HepG2 (cell line): Measurements from ENCODE around the gene RCOR3. TPM values are rescaled to one million over a fixed set of nuclear protein-coding genes. Genes with fewer than 3 reads are reported as not detected.

Experiments used
- ATAC-seq: fragments of 200-7000 bp; cut with Tn5 transposase; 3 replicates; pipeline ENCODE4 v1.9.1; 2020; ENCODE audit warnings: mild to moderate bottlenecking, moderate library complexity
- BruUV-seq: library from RNA; stranded (reverse); fragments of 400-500 nt; replicated peaks from 2 replicates; lab custom pipeline; 2021; lab: Mats Ljungman, UMichigan
- CTCF ChIA-PET: fragments of 300-600 bp; formaldehyde crosslinking; extraction: SDS; loops from one replicate; lab custom pipeline; 2021; ENCODE audit warnings: low total read pairs, inconsistent platforms, low intra/inter-chr PET ratio; lab: Yijun Ruan, JAX
- POLR2A ChIA-PET: fragments of 350-600 bp; sonication (Branson Sonifier 250); formaldehyde crosslinking; loops from one replicate; lab custom pipeline; 2020; ENCODE audit warnings: antibody characterized with exemption, inconsistent platforms; lab: Yijun Ruan, JAX
- DNase-seq: peaks from one replicate; pipeline ENCODE4 v3.0.0-alpha.2; 2015; ENCODE audit warnings: low spot score
- FAIRE-seq: peaks from 3 replicates; lab custom pipeline; 2011; peaks lifted over from hg19 to GRCh38; lab: Jason Lieb, UNC
- H2AFZ ChIP-seq: one replicate; pipeline ENCODE4 v1.6.1; 2011; ENCODE audit warnings: low read length, inconsistent platforms
- H3K27ac ChIP-seq: fragments of 300-600 bp; 3 replicates; pipeline ENCODE4 v1.8.0; 2011; ENCODE audit warnings: mixed run types, mild to moderate bottlenecking, mixed read lengths, low read length, inconsistent platforms; ENCODE audit not compliant: insufficient read depth; ENCODE audit errors: extremely low read length
- H3K27me3 ChIP-seq, 2 experiments: fragments of 200-600 bp in 1 of 2; 2 replicates in 1 of 2; 3 replicates in 1 of 2; pipeline versions ENCODE4 v1.6.0 to v1.8.0; 2011; ENCODE audit warnings: low read length in 2 of 2, mild to moderate bottlenecking in 2 of 2, moderate library complexity in 2 of 2, inconsistent platforms in 1 of 2; ENCODE audit not compliant: insufficient read depth in 2 of 2, control insufficient read depth in 1 of 2
- H3K36me3 ChIP-seq, 2 experiments: fragments of 200-600 bp in 1 of 2; replicated peaks in 1 of 2; 2 replicates in 1 of 2; 3 replicates in 1 of 2; pipeline versions ENCODE4 v1.5.1 to v1.8.0; 2011; ENCODE audit warnings: low read length in 2 of 2, inconsistent platforms in 1 of 2; ENCODE audit not compliant: insufficient read depth in 2 of 2, control insufficient read depth in 1 of 2
- H3K4me1 ChIP-seq: 2 replicates; pipeline ENCODE4 v1.5.1; 2012; ENCODE audit warnings: low read length, inconsistent platforms; ENCODE audit not compliant: insufficient read depth
- H3K4me2 ChIP-seq: 2 replicates; pipeline ENCODE4 v1.6.0; 2011; ENCODE audit warnings: low read depth, low read length, inconsistent platforms
- H3K4me3 ChIP-seq, 3 experiments: fragments of 200-600 bp in 1 of 3; sonication (generic), shearing (Covaris generic) in 1 of 3; replicated peaks in 1 of 3; 2 replicates each; pipeline ENCODE4 v1.5.1; 2011 to 2016; ENCODE audit warnings: low read length in 3 of 3, inconsistent platforms in 2 of 3, low read depth in 2 of 3, mild to moderate bottlenecking in 2 of 3, control low read depth in 1 of 3, mixed read lengths in 1 of 3; ENCODE audit not compliant: insufficient read depth in 1 of 3
- H3K79me2 ChIP-seq: one replicate; pipeline ENCODE4 v1.6.1; 2011; ENCODE audit warnings: low read length, inconsistent platforms; ENCODE audit not compliant: insufficient read depth
- H3K9ac ChIP-seq: 2 replicates; pipeline ENCODE4 v1.6.0; 2011; ENCODE audit warnings: mild to moderate bottlenecking, low read depth, low read length, inconsistent platforms; ENCODE audit not compliant: insufficient read depth
- H3K9me3 ChIP-seq: 2 replicates; pipeline ENCODE4 v1.5.1; 2012; ENCODE audit warnings: mild to moderate bottlenecking, low read length
- H4K20me1 ChIP-seq: 2 replicates; pipeline ENCODE4 v1.6.0; 2011; ENCODE audit warnings: inconsistent platforms, mild to moderate bottlenecking, low read length, moderate library complexity; ENCODE audit not compliant: insufficient read depth
- BCL6 ChIP-seq: IDR thresholded peaks from 2 replicates; pipeline ENCODE4 v1.6.1; 2016; ENCODE audit warnings: missing genetic modification reagents, missing compliant biosample characterization
- GZF1 ChIP-seq: sonication (generic); formaldehyde crosslinking; IDR thresholded peaks from 2 replicates; pipeline ENCODE4 v1.5.1; 2020; ENCODE audit warnings: mild to moderate bottlenecking, missing genetic modification reagents
- HIVEP1 ChIP-seq: sonication (generic); formaldehyde crosslinking; IDR thresholded peaks from 2 replicates; pipeline ENCODE4 v1.4.0; 2020; ENCODE audit warnings: mild to moderate bottlenecking, missing genetic modification reagents
- NPAS2 ChIP-seq: sonication (generic); formaldehyde crosslinking; IDR thresholded peaks from 2 replicates; pipeline ENCODE4 v1.8.0; 2022; ENCODE audit warnings: mild to moderate bottlenecking, missing genetic modification reagents, borderline replicate concordance
- PAWR ChIP-seq: sonication (generic); formaldehyde crosslinking; IDR thresholded peaks from 2 replicates; pipeline ENCODE4 v1.4.0; 2020; ENCODE audit warnings: missing genetic modification reagents, mild to moderate bottlenecking, borderline replicate concordance
- POLR2AphosphoS2 ChIP-seq: IDR thresholded peaks from 2 replicates; pipeline ENCODE4 v1.6.1; 2011; ENCODE audit warnings: low read depth, low read length, improper control_type of control experiment
- SIX4 ChIP-seq: sonication (generic); formaldehyde crosslinking; IDR thresholded peaks from 2 replicates; pipeline ENCODE4 v1.4.0; 2020; ENCODE audit warnings: missing genetic modification reagents
- SMAD1 ChIP-seq: sonication (generic); formaldehyde crosslinking; IDR thresholded peaks from 2 replicates; pipeline ENCODE4 v1.4.0; 2020; ENCODE audit warnings: missing genetic modification reagents, low read depth, mild to moderate bottlenecking, borderline replicate concordance
- ZBTB25 ChIP-seq: IDR thresholded peaks from 2 replicates; pipeline ENCODE4 v1.6.1; 2018; ENCODE audit warnings: missing genetic modification reagents
- ZBTB39 ChIP-seq: sonication (generic); formaldehyde crosslinking; IDR thresholded peaks from 2 replicates; pipeline ENCODE4 v1.5.0; 2020; ENCODE audit warnings: missing genetic modification reagents
- ZNF691 ChIP-seq: sonication (generic); formaldehyde crosslinking; IDR thresholded peaks from 2 replicates; pipeline ENCODE4 v1.4.0; 2020; ENCODE audit warnings: missing genetic modification reagents, low read depth, mild to moderate bottlenecking, borderline replicate concordance
- WGBS: methylation state at CpG from one replicate; pipeline ENCODE4 v1.1.6; 2017; ENCODE audit warnings: low lambda C conversion rate; 5-methylcytosine and 5-hydroxymethylcytosine counted together
- in situ Hi-C: cut with HindIII; loops from 2 replicates; pipeline ENCODE4 v1.10.0; 2017; ENCODE audit warnings: low pct_unique_long_range_greater_than_20kb; ENCODE audit not compliant: extremely low pct_ligation_motif_present
- intact Hi-C: fragments of 100-400 bp; cut with micrococcal nuclease; formaldehyde crosslinking; loops from one replicate; pipeline ENCODE4 v1.10.0; 2022; ENCODE audit not compliant: unreplicated experiment
- polyA plus RNA-seq, 8 experiments: library from polyadenylated mRNA; depleted of rRNA in 3 of 8; stranded (reverse) in 7 of 8; unstranded in 1 of 8; fragments of >200 nt; fragmentation: Illumina TruSeq in 4 of 8; extraction: Trizol in 4 of 8; gene quantifications; 2 replicates each; pipeline versions ENCODE4 v1.2.1 to v1.2.3, GENCODE V29; 2011 to 2016; ENCODE audit warnings: low read depth in 4 of 8, missing spikeins in 1 of 8, mixed read lengths in 1 of 8; ENCODE audit not compliant: insufficient read depth in 1 of 8
- total RNA-seq, 5 experiments: library from RNA; depleted of rRNA; stranded (reverse); fragments of >200 nt; fragmentation: Illumina TruSeq; extraction: Trizol; gene quantifications; 2 replicates each; pipeline ENCODE4 v1.2.3, GENCODE V29; 2016; ENCODE audit warnings: low read depth in 1 of 5

The RCOR3 gene
- total and polyA plus RNA-seq, 2 of the 13 experiments (the other 11 are each of a cell fraction or from before 2014, with no cell fraction given): 16.8 to 31.6 TPM

- TF ChIP-seq ZBTB39 (CRISPR knock-in tag) (no peak), SIX4 (CRISPR knock-in tag) (no peak), NPAS2 (CRISPR knock-in tag) (no peak), ZBTB25 (CRISPR knock-in tag) (no peak)
Observed at GRCh38 chr1:211352985-211353515, 93.9 kb downstream of the RCOR3 start (continued).

- CTCF ChIA-PET: no interaction called here
- Histone ChIP-seq H3K4me3 (0 out of 6 replicates have a peak overlapping the region, but pooled peaks of 1 of the 3 experiments have one; percentile 32), H3K9me3 (no peaks in the 10 kb centered on the region), H3K4me2 (peak overlapping the region; percentile 41), H3K4me1 (peaks cover 39% of the 10 kb centered on the region)
- no peak for TF ChIP-seq HIVEP1 (CRISPR knock-in tag)
- TF ChIP-seq ZNF691: no peak
- TF ChIP-seq GZF1 (CRISPR knock-in tag): no peak
- TF ChIP-seq SMAD1: no peak
- no peak for TF ChIP-seq POLR2AphosphoS2
- no peak for TF ChIP-seq BCL6 (CRISPR knock-in tag)
- no peak for TF ChIP-seq SIX4 (CRISPR knock-in tag)
- TF ChIP-seq PAWR (CRISPR knock-in tag): no peak
- TF ChIP-seq, all 625 proteins: peak for 0
- POLR2A ChIA-PET: no interaction called here
- no peak overlapping the region for H2AFZ ChIP-seq
- intact Hi-C loops: loop anchor here (2.0 kb wide), 1 partner anchor 31 kb away; no protein-coding TSS in a partner anchor
- DNase-seq: no peak
- no peak overlapping the region for H3K9ac ChIP-seq
- in situ Hi-C loops: no loop called here
- no peaks in the 10 kb centered on the region for H3K79me2 ChIP-seq
- no TSS peak for BruUV-seq
- no peaks in the 10 kb centered on the region for H3K36me3 ChIP-seq
- H4K20me1 ChIP-seq: no peaks in the 10 kb centered on the region
- H3K27ac ChIP-seq: no peak overlapping the region
- WGBS: 69% methylated on average over 1 of the region's 1 CpG
- no peaks in the 10 kb centered on the region for H3K27me3 ChIP-seq
- no peak for FAIRE-seq
- peak; percentile 24 for ATAC-seq
Observed at GRCh38 chr1:211353562-211354212, 94.5 kb downstream of the RCOR3 start.
